ENCODE measurements around the gene SPSB1.
"Not testable (repeated sequence)": the region's sequence is repeated elsewhere in the genome, so short reads cannot be mapped to it uniquely, and the experiment has no call there.

SPSB1 gene

GRCh38 chr1:9366943-9367780 is 74.5 kb downstream of the SPSB1 start:
- DNase-seq (ENCODE audit: low read depth in 2 of 2) = no peak

GRCh38 chr1:9367806-9368205 is 75.1 kb downstream of the SPSB1 start:
- DNase-seq (ENCODE audit: low read depth in 2 of 2) = no peak

- DNase-seq (ENCODE audit: low read depth in 2 of 2) = no peak
Observed at GRCh38 chr1:9368356-9368755, 75.7 kb downstream of the SPSB1 start.

GRCh38 chr1:9369964-9370788 is 77.5 kb downstream of the SPSB1 start:
- DNase-seq (ENCODE audit: low read depth in 2 of 2) = no peak

GRCh38 chr1:9371391-9371935 is 78.8 kb downstream of the SPSB1 start:
- DNase-seq (ENCODE audit: low read depth in 2 of 2) = no peak

GRCh38 chr1:9371951-9372350 is 79.3 kb downstream of the SPSB1 start:
- no peak for DNase-seq (ENCODE audit: low read depth in 2 of 2)

GRCh38 chr1:9373619-9374018 is 80.9 kb downstream of the SPSB1 start:
- no peak for DNase-seq (ENCODE audit: low read depth in 2 of 2)

GRCh38 chr1:9374748-9375341 is 82.2 kb downstream of the SPSB1 start:
- no peak for DNase-seq (ENCODE audit: low read depth in 2 of 2)

- DNase-seq (ENCODE audit: low read depth in 2 of 2) = no peak
Observed at GRCh38 chr1:9375912-9376311, 83.2 kb downstream of the SPSB1 start.

- DNase-seq (ENCODE audit: low read depth in 2 of 2) = no peak
Observed at GRCh38 chr1:9376430-9376829, 83.7 kb downstream of the SPSB1 start.

GRCh38 chr1:9376886-9377333 is 84.2 kb downstream of the SPSB1 start:
- no peak for DNase-seq (ENCODE audit: low read depth in 2 of 2)

- DNase-seq (ENCODE audit: low read depth in 2 of 2) = no peak
Observed at GRCh38 chr1:9378801-9379200, 86.1 kb downstream of the SPSB1 start.

- DNase-seq (ENCODE audit: low read depth in 2 of 2) = no peak
Observed at GRCh38 chr1:9380711-9381110, 88.0 kb downstream of the SPSB1 start.

GRCh38 chr1:9382643-9383491 is 90.2 kb downstream of the SPSB1 start:
- DNase-seq (ENCODE audit: low read depth in 2 of 2) = no peak

GRCh38 chr1:9384128-9384527 is 91.4 kb downstream of the SPSB1 start:
- DNase-seq (ENCODE audit: low read depth in 2 of 2) = no peak

- DNase-seq (ENCODE audit: low read depth in 2 of 2) = no peak
Observed at GRCh38 chr1:9384751-9385245, 92.1 kb downstream of the SPSB1 start.

GRCh38 chr1:9385392-9385791 is 92.7 kb downstream of the SPSB1 start:
- not testable (repeated sequence) for DNase-seq (ENCODE audit: low read depth in 2 of 2)

- no peak for DNase-seq (ENCODE audit: low read depth in 2 of 2)
Observed at GRCh38 chr1:9385801-9386573, 93.3 kb downstream of the SPSB1 start.

GRCh38 chr1:9388335-9389180 is 95.9 kb downstream of the SPSB1 start:
- DNase-seq (ENCODE audit: low read depth in 2 of 2) = no peak
